Ascending aorta (tissue), 2 donors: ENCODE data around the gene OR56A4. TPM values are rescaled to one million over a fixed set of nuclear protein-coding genes. Genes with fewer than 3 reads are reported as not detected.
"Not testable (repeated sequence)": the region's sequence is repeated elsewhere in the genome, so short reads cannot be mapped to it uniquely, and the experiment has no call there.

Source experiments
- DNase-seq, 2 donors: peaks; one replicate each; pipeline ENCODE4 v3.0.0-alpha.2; 2019; ENCODE audit warnings: low spot score in 2 of 2
- H3K27ac ChIP-seq, 2 donors: fragments of 200-600 bp; sonication (generic); one replicate each; pipeline ENCODE4 v1.5.1; 2016 to 2017; ENCODE audit warnings: mild to moderate bottlenecking in 1 of 2
- H3K27me3 ChIP-seq: fragments of 200-600 bp; sonication (generic); one replicate; pipeline ENCODE4 v1.5.1; 2017
- H3K36me3 ChIP-seq, 2 donors: fragments of 200-600 bp; sonication (generic); one replicate each; pipeline ENCODE4 v1.5.1; 2016
- H3K4me1 ChIP-seq, 2 donors: fragments of 200-600 bp; sonication (generic); one replicate each; pipeline ENCODE4 v1.5.1; 2016 to 2017; ENCODE audit warnings: mild to moderate bottlenecking in 1 of 2
- H3K4me3 ChIP-seq, 2 donors: fragments of 200-600 bp; sonication (generic); one replicate each; pipeline ENCODE4 v1.5.1; 2016 to 2017; ENCODE audit warnings: mild to moderate bottlenecking in 1 of 2
- H3K9me3 ChIP-seq, 2 donors: fragments of 200-600 bp; sonication (generic); one replicate each; pipeline ENCODE4 v1.5.1; 2016
- intact Hi-C: fragments of 100-400 bp; cut with DNase I; formaldehyde crosslinking; loops from one replicate; pipeline ENCODE4 v1.15.1; 2023
- total RNA-seq: library from RNA; depleted of rRNA; stranded (reverse); fragments of >200 nt; gene quantifications from one replicate; pipeline ENCODE4 v1.1.0, GENCODE V29; 2016
- TF ChIP-seq, protein P1 (sequence below), 3 experiments: fragments of 200-600 bp in 2 of 3; fragments of 450-650 bp in 1 of 3; sonication (generic) in 2 of 3; IDR thresholded peaks; one replicate each; pipeline ENCODE4 v1.5.1; 2016 to 2019; ENCODE audit warnings: antibody characterized with exemption in 3 of 3, mild to moderate bottlenecking in 1 of 3, moderate library complexity in 1 of 3

Gene OR56A4
- total RNA-seq, 1 donor from 2014 or later, result not detected

DNA sequence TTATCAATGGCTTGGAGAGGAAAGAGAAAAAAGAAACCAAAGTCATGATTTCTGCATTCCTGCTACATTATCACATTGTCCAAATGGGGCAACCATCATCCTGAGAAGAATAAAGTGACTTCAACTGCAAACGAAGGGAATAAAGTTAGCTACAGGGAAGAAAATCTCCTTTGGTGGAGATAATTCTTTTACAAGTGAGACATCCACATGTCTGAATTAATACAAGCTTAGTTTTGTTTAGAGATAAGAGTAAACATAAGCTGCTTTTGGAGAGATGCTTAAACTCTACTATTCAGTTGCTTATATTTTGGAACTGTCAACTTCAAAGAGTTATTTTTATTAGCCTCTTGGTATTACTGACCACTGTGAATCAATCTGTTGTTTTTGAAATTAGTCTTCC lies 19.9 kb downstream of the OR56A4 start, which contains the start of gene OR52L1:
TSS of gene OR52L1 (minus strand) at position 101 of the 400 bp plus-strand sequence. CDS start at position 46, 55 bp downstream.
- no peak within 1 kb of the TSS for H3K4me3 ChIP-seq
- TF ChIP-seq, protein P1, sequence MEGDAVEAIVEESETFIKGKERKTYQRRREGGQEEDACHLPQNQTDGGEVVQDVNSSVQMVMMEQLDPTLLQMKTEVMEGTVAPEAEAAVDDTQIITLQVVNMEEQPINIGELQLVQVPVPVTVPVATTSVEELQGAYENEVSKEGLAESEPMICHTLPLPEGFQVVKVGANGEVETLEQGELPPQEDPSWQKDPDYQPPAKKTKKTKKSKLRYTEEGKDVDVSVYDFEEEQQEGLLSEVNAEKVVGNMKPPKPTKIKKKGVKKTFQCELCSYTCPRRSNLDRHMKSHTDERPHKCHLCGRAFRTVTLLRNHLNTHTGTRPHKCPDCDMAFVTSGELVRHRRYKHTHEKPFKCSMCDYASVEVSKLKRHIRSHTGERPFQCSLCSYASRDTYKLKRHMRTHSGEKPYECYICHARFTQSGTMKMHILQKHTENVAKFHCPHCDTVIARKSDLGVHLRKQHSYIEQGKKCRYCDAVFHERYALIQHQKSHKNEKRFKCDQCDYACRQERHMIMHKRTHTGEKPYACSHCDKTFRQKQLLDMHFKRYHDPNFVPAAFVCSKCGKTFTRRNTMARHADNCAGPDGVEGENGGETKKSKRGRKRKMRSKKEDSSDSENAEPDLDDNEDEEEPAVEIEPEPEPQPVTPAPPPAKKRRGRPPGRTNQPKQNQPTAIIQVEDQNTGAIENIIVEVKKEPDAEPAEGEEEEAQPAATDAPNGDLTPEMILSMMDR (IDR thresholded peaks at IDR 0.05), result no peak
- H3K27ac ChIP-seq, result no peak within 1 kb of the TSS
- no peaks in the 10 kb centered on the region for H3K36me3 ChIP-seq
- intact Hi-C loops, result no loop called here
- no peaks in the 10 kb centered on the region for H3K27me3 ChIP-seq
- no peaks in the 10 kb centered on the region for H3K9me3 ChIP-seq
- no peak for DNase-seq
- H3K4me1 ChIP-seq, result no peaks in the 10 kb centered on the region

DNA sequence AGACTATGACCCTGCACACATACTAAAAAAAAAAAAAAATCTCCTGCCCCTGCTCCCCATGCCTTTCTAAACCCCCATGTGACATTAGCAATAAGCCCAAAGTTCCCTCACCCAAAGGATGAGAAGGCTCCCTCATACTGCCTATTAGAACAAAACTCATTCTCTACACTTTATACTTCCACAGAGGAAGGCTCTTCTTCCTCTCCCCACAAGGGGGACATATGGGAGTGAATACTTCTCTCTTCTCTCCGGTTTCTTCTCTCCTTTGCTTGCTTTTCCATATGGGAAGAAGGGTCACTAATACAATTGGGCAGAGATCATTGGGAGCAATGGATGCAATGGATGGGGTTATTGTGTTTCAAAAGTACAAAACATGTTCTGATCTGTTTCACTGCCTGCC lies 23.3 kb downstream of the OR56A4 start:
- no peak for DNase-seq
- no peaks in the 10 kb centered on the region for H3K27me3 ChIP-seq
- no peak overlapping the region for H3K4me3 ChIP-seq
- intact Hi-C loops, result no loop called here
- H3K27ac ChIP-seq, result no peak overlapping the region
- H3K9me3 ChIP-seq, result no peaks in the 10 kb centered on the region
- no peaks in the 10 kb centered on the region for H3K36me3 ChIP-seq
- TF ChIP-seq, protein P1 (IDR thresholded peaks at IDR 0.05), result no peak
- H3K4me1 ChIP-seq, result no peaks in the 10 kb centered on the region

DNA sequence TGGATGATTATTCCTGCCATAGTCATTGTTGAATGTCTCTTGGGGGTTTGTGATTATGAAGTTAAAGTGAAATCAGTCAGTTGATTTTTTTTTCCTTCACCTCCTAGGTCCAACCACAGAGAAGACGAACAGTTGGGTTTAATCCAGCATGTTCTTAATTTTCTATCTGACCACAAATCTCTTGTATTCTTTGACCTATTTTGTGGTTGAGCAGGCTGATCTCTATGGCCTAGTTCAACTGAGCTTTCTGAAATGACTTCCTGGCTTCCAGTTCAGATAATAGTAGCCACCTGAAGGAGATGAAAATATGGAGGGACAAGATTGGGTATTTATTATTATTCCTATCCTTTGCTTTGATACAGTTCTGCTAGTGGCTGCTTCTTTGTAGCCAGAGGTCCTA lies 33.2 kb downstream of the OR56A4 start:
- Histone ChIP-seq H3K27ac (no peak overlapping the region), H3K27me3 (no peaks in the 10 kb centered on the region), H3K36me3 (no peaks in the 10 kb centered on the region), H3K4me1 (no peaks in the 10 kb centered on the region), H3K4me3 (no peak overlapping the region), H3K9me3 (no peaks in the 10 kb centered on the region)
- intact Hi-C loops, result no loop called here
- TF ChIP-seq, protein P1 (IDR thresholded peaks at IDR 0.05), result no peak
- no peak for DNase-seq

DNA sequence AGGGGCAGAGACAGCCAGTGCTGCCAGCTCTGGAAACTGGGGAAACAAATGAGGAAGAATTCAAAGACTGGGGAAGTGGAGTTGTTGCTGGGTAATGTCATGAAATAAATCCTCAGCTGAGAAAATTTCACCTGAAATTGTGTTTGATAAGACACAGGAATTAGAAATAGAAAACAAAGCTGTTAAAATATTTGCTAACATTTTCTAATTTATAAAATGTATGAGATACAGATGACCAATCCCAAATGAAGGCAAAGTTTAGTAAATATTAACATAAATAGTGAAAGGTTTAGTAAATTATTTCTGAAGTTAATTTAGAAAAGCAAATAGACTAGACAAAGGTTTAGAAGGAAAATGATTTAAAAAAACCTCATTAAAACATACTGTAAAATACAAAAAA lies 38.4 kb downstream of the OR56A4 start, which contains the start of gene OR56A5:
TSS of gene OR56A5 (minus strand) at position 101 of the 400 bp plus-strand sequence. CDS start at position 101, 0 bp downstream.
- Histone ChIP-seq H3K27ac (no peak within 1 kb of the TSS), H3K4me1 (no peaks in the 10 kb centered on the region), H3K9me3 (peaks cover 0 to 10% of the 10 kb centered on the region in 2 donors), H3K4me3 (no peak within 1 kb of the TSS), H3K36me3 (no peaks in the 10 kb centered on the region), H3K27me3 (no peaks in the 10 kb centered on the region)
- intact Hi-C loops, result no loop called here
- no peak for DNase-seq
- TF ChIP-seq, protein P1 (IDR thresholded peaks at IDR 0.05), result no peak

DNA sequence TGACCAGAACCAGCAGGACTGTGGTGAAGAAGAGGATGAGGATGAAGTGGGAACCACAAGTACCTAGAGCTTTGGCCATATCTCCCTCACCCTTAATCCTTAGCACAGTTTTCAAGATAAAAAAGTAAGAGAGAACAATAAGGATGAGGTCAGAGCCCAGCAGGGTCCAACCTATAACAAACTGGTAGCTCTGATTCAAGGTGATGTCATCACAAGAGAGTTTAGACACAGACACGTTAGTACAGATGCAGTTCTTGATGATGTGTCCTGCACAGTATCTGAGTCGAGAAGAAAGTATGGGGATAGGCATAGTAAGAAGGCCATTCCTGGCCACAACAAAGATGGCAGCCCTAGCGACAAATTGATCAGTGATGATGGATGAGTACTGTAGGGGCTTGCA lies 39.0 kb downstream of the OR56A4 start:
- Histone ChIP-seq H3K27ac (no peak overlapping the region), H3K4me1 (no peaks in the 10 kb centered on the region), H3K9me3 (peaks cover 0 to 14% of the 10 kb centered on the region in 2 donors), H3K4me3 (no peak overlapping the region), H3K27me3 (no peaks in the 10 kb centered on the region), H3K36me3 (no peaks in the 10 kb centered on the region)
- no peak for DNase-seq
- intact Hi-C loops, result no loop called here
- TF ChIP-seq, protein P1 (IDR thresholded peaks at IDR 0.05), result no peak

DNA sequence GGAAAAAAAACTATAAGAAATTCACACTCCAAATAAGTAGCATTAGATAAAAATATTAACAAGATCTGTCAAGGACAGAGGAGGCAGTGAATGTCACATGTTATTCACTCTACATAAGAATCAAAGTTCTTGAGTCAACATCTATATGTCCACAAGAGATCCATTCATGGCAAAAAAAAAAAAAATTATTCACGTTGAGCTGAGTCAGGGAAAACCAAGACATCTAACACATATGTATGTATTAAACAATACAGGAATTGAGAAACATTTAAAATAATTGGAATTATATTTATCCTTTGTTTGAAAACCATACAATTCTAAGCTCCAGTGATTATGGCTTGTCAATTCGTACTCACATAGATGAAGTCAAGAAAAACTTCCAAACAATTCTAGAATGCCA lies 39.8 kb downstream of the OR56A4 start:
- TF ChIP-seq, protein P1 (IDR thresholded peaks at IDR 0.05), result no peak
- H3K27me3 ChIP-seq, result no peaks in the 10 kb centered on the region
- no peaks in the 10 kb centered on the region for H3K36me3 ChIP-seq
- DNase-seq, result no peak
- intact Hi-C loops, result no loop called here
- no peaks in the 10 kb centered on the region for H3K4me1 ChIP-seq
- H3K9me3 ChIP-seq, result peaks cover 0 to 16% of the 10 kb centered on the region in 2 donors
- H3K4me3 ChIP-seq, result no peak overlapping the region
- H3K27ac ChIP-seq, result no peak overlapping the region

DNA sequence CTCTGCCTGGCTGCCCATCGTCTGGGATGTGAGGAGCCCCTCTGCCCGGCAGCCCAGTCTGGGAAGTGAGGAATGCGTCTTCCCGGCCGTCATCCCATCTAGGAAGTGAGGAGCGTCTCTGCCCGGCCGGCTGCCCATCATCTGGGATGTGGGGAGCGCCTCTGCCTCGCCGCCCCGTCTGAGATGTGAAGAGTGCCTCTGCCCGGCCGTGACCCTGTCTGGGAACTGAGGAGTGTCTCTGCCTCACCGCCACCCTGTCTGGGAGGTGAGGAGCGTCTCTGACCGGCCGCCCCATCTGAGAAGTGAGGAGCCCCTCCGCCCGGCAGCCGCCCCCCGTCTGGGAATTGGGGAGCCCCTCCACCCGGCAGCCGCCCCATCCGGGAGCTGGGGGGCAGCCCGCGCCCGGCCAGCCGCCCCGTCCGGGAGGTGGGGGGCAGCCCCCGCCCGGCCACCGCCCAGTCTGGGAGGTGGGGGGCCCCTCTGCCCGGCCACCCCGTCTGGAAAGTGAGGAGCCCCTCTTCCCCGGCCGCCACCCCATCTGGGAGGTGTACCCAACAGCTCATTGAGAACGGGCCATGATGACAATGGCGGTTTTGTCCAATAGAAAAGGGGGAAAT lies 45.9 kb downstream of the OR56A4 start:
- H3K27me3 ChIP-seq, H3K4me1 ChIP-seq, intact Hi-C loops, H3K27ac ChIP-seq, DNase-seq, H3K36me3 ChIP-seq, H3K4me3 ChIP-seq: not testable (repeated sequence)
- peaks cover 0 to 25% of the 10 kb centered on the region in 2 donors for H3K9me3 ChIP-seq
